ENCODE results near the gene VAMP2.

The VAMP2 gene

GRCh38 chr17:8153957-8154607, 8.7 kb downstream of the VAMP2 start:
- DNase-seq, result no peak

DNA sequence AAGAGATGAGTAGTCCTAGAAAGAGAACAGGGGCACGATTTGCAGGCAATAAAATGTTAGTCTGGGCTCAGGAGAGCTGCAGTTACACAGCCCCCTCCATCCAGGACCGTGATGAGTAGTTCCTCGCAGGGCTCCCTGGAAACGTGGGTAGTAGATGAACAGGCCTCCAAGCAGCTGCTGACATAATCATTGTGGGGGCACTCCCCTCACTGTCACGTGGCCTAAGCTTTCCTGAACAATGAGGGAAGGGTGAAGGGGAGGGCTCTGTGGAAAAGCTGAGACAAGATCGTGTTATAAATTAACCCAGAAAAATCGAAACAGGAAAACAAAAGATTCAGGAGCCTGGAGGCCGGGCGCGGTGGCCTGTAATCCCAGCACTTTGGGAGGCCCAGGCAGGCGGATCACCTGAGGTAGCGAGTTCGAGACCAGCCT, 9.2 kb downstream of the VAMP2 start:
- DNase-seq, result no peak

GRCh38 chr17:8153031-8153451, 9.7 kb downstream of the VAMP2 start:
- DNase-seq, result no peak

DNA sequence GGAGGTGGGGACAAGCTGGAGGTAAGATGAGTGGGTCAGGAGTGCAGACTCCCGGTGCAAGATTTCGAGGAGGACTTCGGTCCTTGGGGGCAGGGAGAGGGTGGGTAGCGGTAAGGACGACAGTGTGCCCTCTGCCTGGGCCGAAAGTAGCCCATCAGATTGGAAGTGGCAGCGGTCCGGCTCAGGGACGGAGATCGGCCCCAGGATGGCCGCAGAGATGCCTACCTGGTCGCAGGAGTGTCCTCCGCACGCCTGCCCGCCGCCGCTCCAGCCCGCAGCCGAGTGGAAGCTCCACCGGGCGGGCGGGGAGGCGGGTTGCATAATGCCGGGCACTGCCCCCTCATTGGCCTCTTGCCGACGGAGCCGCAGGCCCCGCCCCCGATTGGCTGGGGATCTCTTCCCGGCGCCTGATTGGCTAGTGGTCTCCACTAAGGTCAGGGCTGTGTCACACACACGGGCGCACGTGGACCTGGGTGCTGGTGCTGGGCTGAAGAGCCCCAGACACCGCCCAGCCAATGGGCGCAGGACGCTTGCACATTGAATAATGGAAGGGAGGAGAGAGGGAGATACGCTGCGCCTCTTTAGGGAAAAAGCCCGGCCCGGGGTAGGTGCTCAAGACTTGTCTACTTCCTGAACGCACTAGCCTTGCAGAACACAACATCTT, 10.5 kb downstream of the VAMP2 start, which contains the start of gene PER1:
Gene PER1 (minus strand): TSS at position 293 of the 664 bp plus-strand sequence. CDS start 1,698 bp downstream, outside the sequence.
- DNase-seq, result peak; percentile 18

- no peak for DNase-seq
These were observed 11.1 kb downstream of the VAMP2 start for GRCh38 chr17:8151641-8152111.

DNA sequence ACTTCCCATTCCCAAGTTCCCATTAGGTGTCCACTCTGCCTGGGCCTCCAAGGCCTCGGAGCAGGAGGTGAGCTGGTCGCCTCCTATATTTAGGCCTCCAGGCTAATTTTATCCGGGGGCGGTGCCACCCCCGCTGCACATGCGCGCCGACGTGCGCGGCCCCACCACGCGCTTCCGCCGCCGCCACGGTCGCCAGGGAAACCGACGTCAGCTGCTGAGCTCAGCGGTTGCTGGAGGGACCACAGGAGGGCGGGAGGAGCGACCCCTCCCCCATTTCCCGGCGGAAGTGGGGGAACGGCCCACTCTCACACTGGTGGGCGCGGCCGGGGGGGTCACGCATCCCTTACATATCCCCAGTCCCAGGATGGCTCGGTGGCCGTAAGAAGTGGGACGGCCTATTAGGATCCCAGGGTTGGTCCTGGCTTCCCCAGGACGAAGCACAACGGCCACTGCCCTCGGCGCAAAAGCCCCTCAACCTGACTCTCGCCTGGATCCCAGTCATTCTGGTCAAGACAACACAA, 11.6 kb downstream of the VAMP2 start:
- DNase-seq, result peak; percentile 3

GRCh38 chr17:8150194-8151119, 12.3 kb downstream of the VAMP2 start:
- DNase-seq, result no peak

DNA sequence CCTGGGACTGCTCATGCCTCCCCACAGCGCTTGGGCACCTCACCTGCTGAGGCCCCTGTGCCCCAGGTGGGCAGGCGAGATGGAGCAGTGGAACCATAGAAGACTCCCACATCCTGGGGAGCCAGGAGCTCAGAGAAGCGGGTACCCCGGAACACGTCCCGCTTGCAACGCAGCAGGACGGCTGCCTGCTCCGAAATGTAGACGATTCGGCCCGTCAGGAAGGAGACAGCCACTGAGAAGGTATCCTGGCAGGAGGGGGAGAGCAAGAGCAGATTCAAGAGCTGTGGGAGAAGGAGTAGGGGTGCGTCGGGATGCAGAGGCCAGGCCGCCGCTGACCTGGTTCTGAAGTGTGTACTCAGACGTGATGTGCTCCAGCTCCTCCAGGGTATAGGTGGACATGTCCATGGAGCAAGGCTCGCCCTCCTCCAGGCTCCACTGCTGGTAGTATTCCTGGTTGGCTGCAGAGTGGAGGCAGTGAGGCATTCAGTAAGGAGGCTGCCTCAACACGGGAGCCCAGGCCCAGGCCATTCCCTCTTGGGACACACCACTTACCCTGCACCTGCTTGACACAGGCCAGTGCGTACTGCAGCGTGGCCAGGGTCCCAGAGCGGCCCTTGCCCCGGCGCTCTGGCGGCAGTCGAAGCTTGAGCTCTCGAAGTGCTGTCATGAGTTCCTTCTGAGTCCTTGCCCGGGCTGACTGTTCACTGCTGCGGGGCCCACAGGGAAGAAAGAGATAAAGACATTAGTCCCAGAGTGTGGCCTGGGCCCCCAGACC, 13.1 kb downstream of the VAMP2 start:
- no peak for DNase-seq

GRCh38 chr17:8148560-8148959, 14.2 kb downstream of the VAMP2 start:
- DNase-seq, result no peak

GRCh38 chr17:8147805-8148404, 14.8 kb downstream of the VAMP2 start:
- no peak for DNase-seq

DNA sequence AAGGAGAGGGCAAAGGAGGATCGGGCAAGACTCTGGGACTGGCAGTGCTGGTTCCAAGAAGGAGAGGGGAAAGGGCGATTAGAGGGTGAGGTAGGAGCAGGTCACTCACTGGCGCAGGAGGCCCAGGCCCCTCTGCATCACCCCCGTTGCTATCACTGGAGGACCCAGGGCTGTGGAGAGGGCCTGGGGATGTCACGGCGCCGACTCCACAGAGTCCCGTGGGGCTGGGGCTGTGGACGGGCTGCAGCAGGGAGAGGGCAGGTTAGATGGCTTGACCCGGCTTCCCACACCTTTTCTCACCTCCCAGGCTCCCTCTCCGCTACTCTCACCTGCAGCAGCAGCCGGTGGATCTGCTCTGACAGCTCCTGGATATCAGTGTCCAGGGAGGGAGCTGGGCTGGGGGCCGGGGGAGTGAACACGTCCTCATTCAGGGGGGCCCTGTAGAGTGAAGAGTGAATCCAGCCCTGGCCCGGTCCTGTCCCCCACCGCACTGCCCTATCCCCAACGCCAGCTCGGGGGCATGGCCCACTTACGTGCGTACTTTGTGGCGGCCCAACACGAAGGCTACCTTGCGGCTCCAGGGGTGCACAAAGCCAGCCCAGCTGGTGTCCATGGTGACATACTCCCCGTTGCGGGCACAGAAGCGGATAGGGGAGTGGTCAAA, 15.5 kb downstream of the VAMP2 start:
- DNase-seq, result no peak

- DNase-seq, result no peak
These were observed 16.2 kb downstream of the VAMP2 start for GRCh38 chr17:8146381-8147140.

GRCh38 chr17:8145811-8146210, 16.9 kb downstream of the VAMP2 start:
- DNase-seq, result no peak

GRCh38 chr17:8144401-8145231, 18.1 kb downstream of the VAMP2 start:
- no peak for DNase-seq

GRCh38 chr17:8143581-8144400, 19.0 kb downstream of the VAMP2 start:
- no peak for DNase-seq

DNA sequence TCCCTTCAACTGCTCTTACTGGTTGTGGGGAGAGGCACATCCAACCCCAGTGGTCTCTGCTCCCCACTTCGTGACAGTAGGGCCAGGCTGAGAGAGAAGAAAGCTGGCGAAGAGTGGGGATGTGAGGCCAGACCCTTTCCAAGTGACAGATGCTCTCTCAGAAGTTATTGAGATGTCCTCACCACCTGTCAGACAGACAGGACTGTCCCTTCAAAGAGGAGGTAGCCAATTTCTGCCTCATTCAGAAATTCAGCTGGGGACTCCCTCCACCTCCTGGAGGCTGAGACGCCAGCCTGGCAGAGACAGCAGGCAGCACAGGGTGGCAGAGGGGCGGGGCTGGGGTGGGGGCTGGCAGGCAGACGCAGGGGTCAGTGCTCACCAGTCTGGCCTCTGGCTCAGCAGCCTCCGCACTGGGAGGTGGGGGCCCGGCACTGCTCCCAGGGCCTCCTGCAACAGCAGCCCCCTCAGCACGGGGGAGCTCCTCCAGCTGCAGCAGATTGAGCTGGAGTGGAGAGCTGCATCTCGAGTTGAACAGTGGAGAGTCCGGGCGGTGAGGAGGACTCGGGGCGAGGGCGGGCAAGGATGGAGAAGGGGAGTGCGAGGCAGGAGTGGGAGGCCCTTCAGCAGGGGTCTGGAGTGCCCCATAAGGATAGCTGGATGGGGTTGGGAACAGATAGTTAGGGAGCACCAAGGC, 19.7 kb downstream of the VAMP2 start:
- no peak for DNase-seq

DNA sequence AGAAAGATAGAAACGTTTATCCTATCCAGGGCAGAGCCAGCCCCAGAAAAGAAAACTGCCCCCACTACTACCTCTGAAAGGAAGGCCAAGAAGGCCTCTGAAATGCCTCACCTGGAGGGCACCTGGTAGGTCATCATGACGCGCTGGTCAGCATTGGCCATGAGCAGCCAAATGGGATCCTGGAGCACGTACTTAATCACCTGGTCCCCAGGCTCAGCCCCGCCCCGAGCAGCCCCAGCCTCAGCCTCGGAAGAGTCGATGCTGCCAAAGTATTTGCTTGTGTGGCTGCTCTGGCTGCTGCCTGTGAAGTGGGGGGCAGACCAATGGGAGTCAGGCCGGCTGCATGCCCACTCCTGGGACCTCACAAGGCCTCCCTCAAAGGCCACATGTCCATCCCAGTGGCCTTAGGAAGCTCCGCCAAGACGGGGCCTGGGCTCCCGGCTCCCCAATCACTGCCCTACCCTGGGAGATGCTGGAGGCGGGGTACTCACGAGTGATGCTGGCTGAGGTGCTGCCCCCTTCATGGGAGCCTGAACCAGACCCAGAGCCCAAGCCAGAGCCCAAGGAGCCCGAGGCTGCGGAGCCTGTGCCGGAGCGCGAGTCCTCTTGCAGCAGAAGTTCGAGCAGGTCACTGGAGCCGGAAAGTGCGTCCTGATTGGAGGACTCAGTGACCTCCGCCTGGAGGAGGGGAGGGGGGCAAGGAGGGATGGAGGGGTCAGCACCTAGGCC, 20.4 kb downstream of the VAMP2 start:
- DNase-seq, result no peak
